RWPE2 (cell line): Measurements from ENCODE around the gene KBTBD12.

Experiments used
- ATAC-seq: fragments of 200-7000 bp; cut with Tn5 transposase; 3 replicates; pipeline ENCODE4 v1.9.1; 2021; ENCODE audit warnings: low read depth
- DNase-seq: peaks from one replicate; pipeline ENCODE4 v3.0.0-alpha.2; 2020; ENCODE audit warnings: low spot score
- H3K27ac ChIP-seq: fragments of 450-650 bp; 2 replicates; pipeline ENCODE4 v1.5.1; 2017; ENCODE audit warnings: mild to moderate bottlenecking; ENCODE audit not compliant: poor library complexity, severe bottlenecking
- H3K27me3 ChIP-seq: fragments of 250-450 bp; sonication (Bioruptor Pico); 2 replicates; pipeline ENCODE4 v1.5.1; 2021; ENCODE audit warnings: mild to moderate bottlenecking, moderate library complexity; ENCODE audit not compliant: insufficient read depth, poor library complexity, severe bottlenecking
- H3K36me3 ChIP-seq: fragments of 250-450 bp; sonication (Bioruptor Pico); 2 replicates; pipeline ENCODE4 v1.5.1; 2020; ENCODE audit warnings: low read depth, mild to moderate bottlenecking, moderate library complexity
- H3K4me1 ChIP-seq: fragments of 250-450 bp; sonication (Bioruptor Pico); 2 replicates; pipeline ENCODE4 v1.5.1; 2021; ENCODE audit warnings: mild to moderate bottlenecking, moderate library complexity; ENCODE audit not compliant: insufficient read depth, poor library complexity, severe bottlenecking
- H3K4me3 ChIP-seq: fragments of 250-450 bp; sonication (Bioruptor Pico); 2 replicates; pipeline ENCODE4 v1.5.1; 2021; ENCODE audit warnings: mild to moderate bottlenecking, moderate library complexity; ENCODE audit not compliant: severe bottlenecking
- H3K9me3 ChIP-seq: fragments of 250-450 bp; sonication (Bioruptor Pico); 2 replicates; pipeline ENCODE4 v1.5.1; 2021; ENCODE audit warnings: mild to moderate bottlenecking, moderate library complexity; ENCODE audit not compliant: severe bottlenecking
- CTCF ChIP-seq: fragments of 450-650 bp; IDR thresholded peaks from one replicate; pipeline ENCODE4 v1.5.1; 2017; ENCODE audit warnings: mild to moderate bottlenecking, moderate library complexity; ENCODE audit not compliant: poor library complexity, severe bottlenecking

The KBTBD12 gene

GRCh38 chr3:127948211-127948610, 33.2 kb downstream of the KBTBD12 start:
- H3K4me3 ChIP-seq = no peak overlapping the region
- TF ChIP-seq CTCF = no peak
- DNase-seq = no peak
- ATAC-seq = no peak
- no peaks in the 10 kb centered on the region for H3K36me3 ChIP-seq
- H3K4me1 ChIP-seq = no peaks in the 10 kb centered on the region
- H3K27ac ChIP-seq = no peak overlapping the region
- no peaks in the 10 kb centered on the region for H3K27me3 ChIP-seq
- H3K9me3 ChIP-seq = no peaks in the 10 kb centered on the region

GRCh38 chr3:127949446-127950055, 34.5 kb downstream of the KBTBD12 start:
- ATAC-seq (no peak), DNase-seq (no peak)
- Histone ChIP-seq H3K4me1 (peaks cover 12% of the 10 kb centered on the region), H3K9me3 (no peaks in the 10 kb centered on the region), H3K27ac (no peak overlapping the region), H3K4me3 (no peak overlapping the region), H3K27me3 (no peaks in the 10 kb centered on the region), H3K36me3 (no peaks in the 10 kb centered on the region)
- no peak for TF ChIP-seq CTCF

- peaks cover 12% of the 10 kb centered on the region for H3K4me1 ChIP-seq
- H3K4me3 ChIP-seq = no peak overlapping the region
- no peaks in the 10 kb centered on the region for H3K36me3 ChIP-seq
- no peak for TF ChIP-seq CTCF
- ATAC-seq (no peak), DNase-seq (no peak)
- no peaks in the 10 kb centered on the region for H3K27me3 ChIP-seq
- no peak overlapping the region for H3K27ac ChIP-seq
- no peaks in the 10 kb centered on the region for H3K9me3 ChIP-seq
These were observed 36.2 kb downstream of the KBTBD12 start for GRCh38 chr3:127951276-127951675.

DNA sequence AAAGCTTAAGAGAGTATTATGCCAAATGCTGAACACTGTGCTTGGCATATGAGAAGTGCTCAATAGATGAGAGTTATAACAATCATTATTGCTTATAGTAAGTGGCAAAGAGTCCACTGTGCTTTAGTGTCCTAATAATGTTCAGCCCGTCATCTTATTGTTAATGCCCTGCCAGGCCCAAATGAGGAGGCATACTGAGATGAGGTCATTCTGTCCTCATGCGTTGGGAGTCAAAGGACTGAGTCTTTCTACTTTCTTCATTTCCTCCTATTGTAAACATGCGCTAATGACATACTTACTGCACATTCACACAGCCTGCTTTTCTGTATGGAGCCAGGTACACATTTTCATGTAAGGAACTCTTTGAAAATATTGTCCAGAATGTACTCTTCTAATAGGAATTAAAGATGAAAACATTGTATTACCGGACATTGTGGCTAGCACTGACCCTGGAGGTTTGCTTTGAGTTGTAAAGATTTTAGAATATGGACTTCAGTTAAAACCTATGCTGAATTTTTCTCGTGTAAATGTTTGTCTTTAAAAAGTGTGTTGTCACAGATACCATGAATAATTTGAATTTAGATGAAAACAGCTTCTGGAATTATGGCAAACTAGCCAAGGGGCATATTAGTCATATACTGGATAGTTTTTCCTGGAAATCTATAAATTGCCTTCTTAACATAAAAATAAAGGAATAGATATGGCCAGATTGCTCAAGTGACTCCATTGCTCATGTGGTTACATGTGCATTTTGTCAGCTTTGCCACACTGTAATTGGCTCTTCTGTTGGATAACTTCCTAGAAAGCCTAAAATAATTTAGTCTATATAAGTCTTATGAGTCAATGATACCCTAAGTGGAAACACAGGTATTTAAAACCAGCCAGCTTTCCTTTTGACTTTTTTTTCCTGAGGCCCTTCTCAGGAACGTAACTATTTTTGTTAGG, 38.3 kb downstream of the KBTBD12 start:
- Histone ChIP-seq H3K27me3 (no peaks in the 10 kb centered on the region), H3K9me3 (no peaks in the 10 kb centered on the region), H3K36me3 (no peaks in the 10 kb centered on the region), H3K4me1 (peaks cover 12% of the 10 kb centered on the region), H3K27ac (no peak overlapping the region), H3K4me3 (no peak overlapping the region)
- DNase-seq = no peak
- peak; percentile 77 for ATAC-seq
- TF ChIP-seq CTCF = no peak
